Activated gamma-delta T cell treated with Interleukin-2 at 50 U/mL for 16 hours (primary cell): Measurements from ENCODE around the gene ANTXR1.
"Not testable (repeated sequence)": the region's sequence is repeated elsewhere in the genome, so short reads cannot be mapped to it uniquely, and the experiment has no call there.

Source experiments
- DNase-seq: peaks from one replicate; pipeline ENCODE4 v3.0.0-alpha.2; 2020

ANTXR1 gene

DNA sequence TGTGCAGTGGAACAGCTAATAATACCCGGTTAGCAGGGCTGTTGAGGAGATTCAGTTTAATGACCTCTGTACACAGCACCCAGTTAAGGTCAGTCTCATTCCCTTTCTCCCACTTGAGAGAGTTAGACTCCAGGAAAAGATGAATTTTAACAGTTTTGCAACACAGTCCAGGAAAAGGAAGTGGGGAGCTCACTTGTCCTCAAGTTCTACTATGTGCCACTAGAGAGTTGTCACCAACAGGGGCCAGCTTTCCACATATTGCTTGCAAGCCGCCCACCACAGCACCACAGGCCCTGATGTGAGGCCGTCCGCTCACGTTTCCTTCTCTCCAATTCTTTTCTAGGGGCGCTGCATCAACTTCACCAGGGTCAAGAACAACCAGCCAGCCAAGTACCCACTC lies 231.9 kb downstream of the ANTXR1 start:
- no peak for DNase-seq

DNA sequence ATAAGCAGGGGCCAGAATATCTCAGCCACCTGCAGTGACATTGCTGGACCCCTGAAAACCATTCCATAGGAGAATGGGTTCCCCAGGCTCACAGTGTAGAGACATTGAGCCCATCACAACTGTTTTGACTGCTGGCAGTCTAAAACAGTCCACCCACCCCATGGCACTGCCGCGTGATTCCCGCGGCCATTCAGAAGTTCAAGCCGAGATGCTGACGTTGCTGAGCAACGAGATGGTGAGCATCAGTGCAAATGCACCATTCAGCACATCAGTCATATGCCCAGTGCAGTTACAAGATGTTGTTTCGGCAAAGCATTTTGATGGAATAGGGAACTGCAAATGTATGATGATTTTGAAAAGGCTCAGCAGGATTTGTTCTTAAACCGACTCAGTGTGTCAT lies 234.6 kb downstream of the ANTXR1 start:
- no peak for DNase-seq

DNA sequence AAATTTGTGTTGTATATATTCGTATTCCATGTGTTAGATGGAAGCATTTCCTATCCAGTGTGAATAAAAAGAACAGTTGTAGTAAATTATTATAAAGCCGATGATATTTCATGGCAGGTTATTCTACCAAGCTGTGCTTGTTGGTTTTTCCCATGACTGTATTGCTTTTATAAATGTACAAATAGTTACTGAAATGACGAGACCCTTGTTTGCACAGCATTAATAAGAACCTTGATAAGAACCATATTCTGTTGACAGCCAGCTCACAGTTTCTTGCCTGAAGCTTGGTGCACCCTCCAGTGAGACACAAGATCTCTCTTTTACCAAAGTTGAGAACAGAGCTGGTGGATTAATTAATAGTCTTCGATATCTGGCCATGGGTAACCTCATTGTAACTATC lies 235.3 kb downstream of the ANTXR1 start:
- DNase-seq, result no peak

DNA sequence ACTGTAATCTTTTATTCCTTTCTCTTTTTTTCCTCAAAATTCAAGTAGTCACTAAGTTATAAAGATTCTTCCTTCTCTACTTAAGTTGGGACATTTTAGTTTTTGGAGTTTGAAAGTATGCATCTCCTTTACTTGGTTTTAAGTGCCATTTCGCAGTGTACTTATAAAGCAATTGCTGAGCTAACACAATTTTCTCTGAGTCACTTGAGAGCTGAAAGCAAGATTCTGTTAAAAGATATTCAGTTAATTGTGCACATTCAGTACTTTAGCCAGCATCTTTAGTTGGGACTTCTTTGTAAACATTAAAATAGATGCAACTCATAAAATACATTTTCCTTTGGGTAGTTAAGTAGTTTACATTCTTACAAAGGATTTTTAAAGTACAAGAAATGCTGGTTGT lies 238.0 kb downstream of the ANTXR1 start:
- no peak for DNase-seq

DNA sequence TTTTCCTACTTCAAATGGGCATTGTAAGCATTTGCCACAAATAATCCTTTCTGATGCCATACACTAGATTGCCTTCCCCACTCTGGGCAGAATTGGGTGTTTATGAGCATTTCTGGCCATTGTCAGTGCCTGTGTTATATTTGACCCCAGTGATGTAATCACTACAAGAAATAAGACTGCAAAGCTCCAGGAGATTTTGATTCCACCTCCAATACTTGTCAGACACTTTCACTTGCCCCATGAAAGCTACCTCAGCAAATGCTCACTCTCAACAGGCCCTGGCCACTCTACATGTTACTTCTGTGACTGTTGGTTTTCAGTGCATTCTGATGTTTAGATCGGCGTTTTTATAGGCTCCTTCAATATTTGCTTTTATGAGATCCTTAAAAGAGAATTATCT lies 239.0 kb downstream of the ANTXR1 start:
- no peak for DNase-seq

DNA sequence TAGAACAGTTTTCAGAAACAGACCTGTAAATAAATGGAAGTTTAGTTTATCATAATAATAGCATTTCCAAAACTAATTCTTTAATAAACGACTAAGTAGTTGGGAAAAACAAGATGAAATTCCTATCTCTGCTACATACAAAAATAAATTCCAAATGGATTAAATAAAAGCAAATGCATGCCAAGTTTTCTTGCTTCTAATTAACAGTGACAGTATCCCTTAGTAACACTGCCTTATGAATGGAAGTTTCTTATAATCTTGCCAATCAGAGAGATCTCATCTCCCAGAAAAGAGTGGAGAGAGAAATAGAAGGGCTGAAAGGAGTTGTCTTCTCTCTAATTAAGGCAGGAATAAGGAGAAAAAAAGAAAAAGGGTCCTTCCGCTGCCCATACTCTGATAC lies 240.1 kb downstream of the ANTXR1 start:
- DNase-seq, result no peak

DNA sequence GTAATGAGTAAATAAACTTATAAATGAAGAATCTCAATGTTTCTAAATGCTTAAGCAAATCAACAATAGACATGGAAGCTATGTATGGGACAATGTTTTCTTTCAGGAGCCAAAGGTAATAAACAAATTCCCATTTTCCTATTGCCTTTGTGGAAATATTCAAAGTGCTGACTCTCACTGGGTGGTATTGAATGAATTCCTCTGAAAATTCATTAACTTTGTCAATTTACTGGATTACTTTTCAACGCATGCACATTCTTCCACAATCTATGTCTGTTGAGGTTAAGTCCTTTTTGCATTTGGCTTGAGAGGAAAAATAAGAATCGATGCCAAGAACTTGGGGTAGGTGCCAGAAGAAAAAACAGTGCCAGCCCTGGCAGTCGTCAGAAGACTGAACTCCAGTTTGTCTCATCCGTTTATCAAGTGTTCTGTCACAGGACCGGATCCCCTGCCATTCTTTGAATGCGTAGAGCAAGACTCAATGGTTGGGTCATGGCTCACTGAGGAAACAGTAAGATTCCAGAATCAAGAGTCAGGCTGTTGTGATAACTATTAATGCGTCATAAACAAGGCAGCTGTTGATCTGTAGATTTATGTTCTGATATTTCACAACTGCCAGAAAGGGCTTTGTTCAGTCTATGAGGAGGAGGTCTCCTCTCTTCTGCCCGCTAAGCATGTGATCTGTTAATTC lies 240.8 kb downstream of the ANTXR1 start:
- DNase-seq, result no peak

DNA sequence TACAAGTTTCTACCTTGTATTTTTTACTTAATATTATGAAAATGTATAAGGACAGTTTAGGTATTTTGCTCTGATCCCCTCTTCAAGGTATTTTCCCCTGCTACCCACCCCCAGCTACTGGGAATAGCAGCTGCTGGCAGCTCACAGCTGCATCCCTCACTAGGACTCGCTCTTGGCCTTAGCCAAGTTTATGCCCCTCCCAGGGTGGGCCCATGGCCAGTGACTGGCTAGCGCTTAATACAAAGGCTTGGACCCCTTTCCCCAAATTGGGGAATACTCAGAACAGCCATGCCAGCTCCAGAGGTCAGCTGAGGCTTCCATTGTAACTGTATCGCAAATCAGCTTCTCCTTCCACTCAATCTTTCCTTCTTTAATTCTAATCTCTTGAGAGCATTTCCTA lies 242.8 kb downstream of the ANTXR1 start:
- DNase-seq, result no peak

DNA sequence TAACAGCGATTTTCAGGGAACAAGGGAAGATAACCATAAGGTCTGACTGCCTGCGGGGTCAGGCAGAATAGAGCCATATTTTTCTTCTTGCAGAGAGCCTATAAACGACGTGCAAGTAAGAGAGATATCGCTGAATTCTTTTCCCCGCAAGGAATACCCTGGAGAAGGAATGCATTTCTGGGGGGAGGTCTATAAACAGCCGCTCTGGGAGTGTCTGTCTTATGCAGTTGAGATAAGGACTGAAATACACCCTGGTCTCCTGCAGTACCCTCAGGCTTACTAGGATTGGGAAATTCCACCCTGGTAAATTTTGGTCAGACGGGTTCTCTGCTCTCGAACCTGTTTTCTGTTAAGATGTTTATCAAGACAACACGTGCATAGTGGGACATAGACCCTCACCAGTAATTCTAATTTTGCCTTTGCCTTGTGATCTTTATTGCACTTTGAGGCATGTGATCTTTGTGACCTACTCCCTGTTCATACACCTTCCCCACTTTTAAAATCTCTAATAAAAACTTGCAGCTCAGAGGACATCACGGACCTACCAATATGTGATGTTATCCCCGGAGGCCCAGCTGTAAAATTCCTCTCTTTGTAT lies 247.1 kb downstream of the ANTXR1 start:
- not testable (repeated sequence) for DNase-seq

DNA sequence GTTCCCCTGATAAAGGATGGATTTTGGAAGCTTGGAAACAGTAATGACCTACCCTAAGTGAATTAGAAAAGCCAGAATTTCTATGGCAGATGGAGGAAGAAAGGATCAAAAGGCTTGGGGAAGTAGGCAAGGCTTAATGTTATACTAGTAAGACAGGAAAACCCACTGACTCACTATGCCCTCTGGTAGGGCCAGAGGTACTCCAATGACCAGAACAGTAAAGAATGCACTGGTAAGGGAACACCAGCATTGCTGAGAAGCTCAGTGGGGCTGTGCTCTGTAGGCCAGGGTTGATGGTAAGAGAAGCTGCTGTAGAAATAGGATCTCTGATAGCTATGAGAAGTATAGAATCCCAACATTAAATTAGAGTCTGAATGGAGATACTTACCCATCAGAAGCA lies 247.7 kb downstream of the ANTXR1 start:
- DNase-seq, result no peak

DNA sequence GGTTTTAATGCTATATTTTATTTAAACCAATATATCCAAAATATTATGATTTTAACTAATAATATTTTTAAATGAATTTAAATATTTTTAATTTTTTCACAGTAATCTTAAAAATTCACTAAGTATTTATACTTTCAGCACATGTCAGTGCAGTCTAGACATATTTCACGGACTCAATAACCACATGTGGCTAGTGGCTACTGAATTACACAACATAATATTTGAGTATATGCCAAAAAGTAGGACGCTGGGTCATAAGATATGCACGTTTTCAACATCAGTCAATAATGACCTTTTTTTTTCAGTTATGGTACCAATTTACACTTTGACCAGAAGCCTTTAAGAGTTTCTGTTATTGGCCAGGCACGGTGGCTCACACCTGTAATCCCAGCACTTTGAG lies 256.4 kb downstream of the ANTXR1 start:
- no peak for DNase-seq

DNA sequence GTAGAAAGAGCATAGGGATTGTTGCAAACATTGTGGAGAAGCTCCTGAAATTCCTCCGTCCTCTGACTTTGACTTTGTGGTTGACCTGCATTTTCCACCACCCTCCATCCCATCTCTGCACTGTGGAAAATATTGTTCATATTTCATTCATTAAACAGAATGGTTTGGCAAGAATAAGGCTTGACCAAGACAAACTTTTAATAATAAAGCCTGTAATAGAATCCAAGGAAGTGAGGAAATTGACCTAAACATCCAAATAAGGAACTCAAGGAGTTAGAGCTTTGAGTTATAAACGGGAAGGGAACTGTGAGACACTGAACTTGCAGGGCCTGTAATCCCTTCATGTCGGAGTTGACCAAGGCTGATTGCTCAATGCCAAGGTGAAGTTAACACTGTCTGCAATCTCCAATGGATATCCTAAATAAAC lies 258.9 kb downstream of the ANTXR1 start:
- DNase-seq, result no peak

DNA sequence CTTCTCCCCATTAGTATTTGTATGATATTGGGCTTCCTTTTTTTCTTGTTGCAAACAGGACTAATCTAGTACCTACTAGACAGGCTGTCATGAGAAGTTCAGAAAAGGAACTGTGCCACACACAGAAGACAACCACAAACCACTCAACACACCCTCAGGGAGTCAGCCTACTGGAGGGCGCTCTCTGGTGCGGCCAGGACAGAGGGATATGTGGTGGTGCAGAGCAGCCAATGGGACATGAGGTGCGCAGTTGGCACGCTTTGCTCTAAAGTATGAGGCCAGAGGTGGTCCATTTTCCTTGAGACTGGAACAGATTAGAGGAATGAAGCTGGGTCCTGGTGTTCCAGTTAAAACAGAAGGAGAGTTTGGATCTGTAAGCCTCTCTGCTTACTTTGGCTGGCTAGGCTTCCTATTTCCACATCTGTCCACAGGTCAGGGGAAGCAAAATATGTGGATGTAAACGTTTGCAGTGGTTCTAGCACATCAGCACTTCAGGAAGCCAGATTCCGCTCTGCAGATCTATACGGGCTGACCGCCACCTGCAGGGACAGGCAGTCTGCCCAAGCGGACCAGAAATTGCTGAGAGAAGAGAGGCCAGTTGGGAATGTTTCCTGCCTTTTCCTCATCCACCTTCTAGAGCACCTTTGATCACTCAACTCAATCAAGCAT lies 260.0 kb downstream of the ANTXR1 start:
- DNase-seq, result no peak

DNA sequence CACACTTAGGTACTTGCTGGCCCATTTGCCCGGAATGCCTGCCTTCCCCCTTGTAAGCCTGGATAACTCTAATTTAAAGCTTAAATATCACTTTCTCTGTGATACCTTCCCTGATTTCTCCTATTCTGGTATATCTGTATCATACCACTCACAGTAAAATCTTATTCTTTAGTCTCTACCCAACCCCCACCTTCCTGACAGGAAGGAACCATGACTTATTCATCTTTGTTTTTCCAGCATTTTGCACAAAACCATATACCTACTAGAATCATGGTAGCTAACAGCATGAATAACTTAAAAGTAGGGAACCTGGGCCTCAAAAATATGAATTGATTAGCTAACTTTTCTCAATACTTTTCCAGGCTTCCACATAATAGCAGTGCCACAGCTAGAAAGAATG lies 262.5 kb downstream of the ANTXR1 start:
- no peak for DNase-seq

DNA sequence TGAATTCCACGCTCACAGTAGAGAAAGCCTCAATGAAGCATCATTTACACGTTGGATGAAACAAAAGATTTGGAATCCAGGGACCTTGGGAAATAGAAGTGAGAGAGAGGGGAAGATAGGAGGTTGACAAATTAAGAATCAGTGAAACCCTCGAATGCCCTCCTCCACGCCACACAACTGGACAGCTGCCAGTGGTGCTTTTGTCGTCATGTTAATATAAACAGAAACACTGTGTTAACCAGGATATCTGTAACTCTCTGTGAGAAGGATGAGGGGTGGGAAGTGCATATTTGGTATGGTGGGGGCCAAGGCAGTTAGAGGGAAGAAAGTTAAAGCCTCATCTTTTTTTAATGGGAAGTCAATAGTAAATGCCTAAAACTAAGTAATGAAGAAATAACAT lies 265.4 kb downstream of the ANTXR1 start:
- DNase-seq, result no peak

DNA sequence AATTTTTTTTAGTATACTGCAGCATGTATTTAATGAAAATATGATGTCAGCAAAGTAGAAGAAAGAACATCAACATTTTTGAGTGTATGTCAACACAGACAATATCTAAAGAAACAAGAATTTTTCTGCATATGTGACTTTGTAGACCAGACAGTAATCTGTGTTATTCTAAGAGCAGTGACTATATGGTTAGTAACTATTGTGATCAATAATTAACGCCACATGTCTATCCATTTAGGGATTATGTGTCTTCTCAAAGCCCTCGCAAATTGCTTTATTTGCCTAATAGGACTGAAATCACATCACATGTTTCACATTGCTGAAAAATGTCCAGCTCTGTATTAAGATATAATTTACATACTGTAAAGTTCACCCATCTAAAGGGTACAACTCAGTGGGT lies 266.2 kb downstream of the ANTXR1 start:
- no peak for DNase-seq

DNA sequence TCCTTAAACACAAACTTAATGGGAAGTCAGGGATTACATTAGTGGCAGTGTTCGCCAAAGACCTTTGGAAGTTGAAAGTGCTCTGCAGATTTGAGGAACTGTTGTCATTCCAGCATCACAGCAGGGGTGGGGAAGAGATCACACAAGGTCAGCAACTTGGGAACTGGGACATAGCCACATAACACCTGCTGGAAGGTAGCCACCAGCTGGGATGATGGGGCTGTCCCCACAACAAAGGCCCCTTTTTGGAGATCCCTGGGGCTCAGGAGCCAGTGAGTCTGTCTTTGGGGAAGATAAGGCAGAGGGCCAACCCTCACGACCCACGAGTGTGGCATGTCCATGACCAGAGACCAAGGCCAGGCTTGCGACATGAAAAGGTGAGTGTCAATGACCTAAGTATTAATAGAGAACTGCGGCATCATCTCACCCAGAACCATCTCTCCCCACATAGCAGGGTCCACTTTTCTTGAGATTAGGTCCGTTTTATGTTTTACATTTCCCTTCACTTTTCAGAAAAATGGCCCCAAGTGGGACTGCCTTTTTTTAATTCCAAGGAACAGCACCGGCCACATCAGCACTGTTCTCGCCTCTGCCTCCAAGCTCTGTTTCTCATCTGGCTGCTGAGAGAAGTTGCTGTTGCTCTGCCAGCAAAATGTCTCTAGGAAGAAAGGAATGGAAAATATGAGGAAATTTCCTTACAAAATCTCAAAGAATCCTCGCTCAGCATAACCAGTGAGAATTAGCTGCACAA lies 267.1 kb downstream of the ANTXR1 start:
- no peak for DNase-seq

DNA sequence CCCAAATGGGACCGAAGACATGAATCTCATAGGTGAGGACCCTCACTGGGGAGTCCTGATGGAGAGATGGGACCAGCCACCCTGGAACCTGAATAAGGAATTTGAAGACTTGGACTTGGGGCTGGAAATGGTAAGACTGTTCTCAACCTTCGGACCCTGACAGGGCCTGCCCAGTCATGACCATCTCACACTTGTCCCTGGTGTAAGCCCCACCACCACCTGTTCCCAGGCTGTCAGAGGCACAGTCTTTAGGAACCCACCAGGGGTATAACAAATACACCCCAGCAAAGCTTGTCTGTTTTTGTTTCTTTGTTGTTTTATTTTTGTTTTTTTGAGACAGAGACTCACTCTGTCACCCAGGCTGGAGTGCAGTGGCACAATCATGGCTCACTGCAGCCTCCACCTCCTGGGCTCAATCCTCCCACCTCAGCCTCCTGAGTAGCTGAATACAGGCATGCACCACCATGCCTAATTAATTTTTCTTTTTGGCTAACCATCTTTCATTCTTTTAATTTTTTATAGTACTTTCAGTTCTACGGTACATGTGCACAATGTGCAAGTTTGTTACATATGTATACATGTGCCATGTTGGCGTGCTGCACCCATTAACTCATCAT lies 267.9 kb downstream of the ANTXR1 start:
- DNase-seq, result no peak

DNA sequence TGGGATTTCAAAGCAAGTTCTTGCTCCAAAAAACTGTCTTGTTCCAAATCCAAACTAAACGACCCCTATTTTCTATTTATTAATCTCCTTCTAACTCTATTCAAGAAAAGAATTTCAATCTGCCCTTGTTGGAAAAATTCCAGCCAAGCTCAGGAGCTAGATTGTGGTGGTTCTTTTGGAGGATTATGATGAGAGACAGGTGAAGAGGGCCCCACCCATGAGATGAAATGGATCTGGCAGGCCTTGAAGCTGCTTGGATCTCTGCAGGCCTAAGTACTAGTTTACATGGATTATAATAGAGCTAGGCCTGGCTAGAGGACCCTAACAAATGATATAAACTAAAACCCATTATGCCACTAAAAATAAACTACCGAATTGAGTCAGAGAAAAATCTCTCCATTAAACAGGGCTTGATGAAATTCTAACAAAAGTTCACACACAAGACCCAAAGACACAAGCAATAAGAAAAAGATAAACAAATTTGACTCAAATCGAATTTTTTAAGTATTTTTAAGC lies 272.5 kb downstream of the ANTXR1 start:
- no peak for DNase-seq

DNA sequence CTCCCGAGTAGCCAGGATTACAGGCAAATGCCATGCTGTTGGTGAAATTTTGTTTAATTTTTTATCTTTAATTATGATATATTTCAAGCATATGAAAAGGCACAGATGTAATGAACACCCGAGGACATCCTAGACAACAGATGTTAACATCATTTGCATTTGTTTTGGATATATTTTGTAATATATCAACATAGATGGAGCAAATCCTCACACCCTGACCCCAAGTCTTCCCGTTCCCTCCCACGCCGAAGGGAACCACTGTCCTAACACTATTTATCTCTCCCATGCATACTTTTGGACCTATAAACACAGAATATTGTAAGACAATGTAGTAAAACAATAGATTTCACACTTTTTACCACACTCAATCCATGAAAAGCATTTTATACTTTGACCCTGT lies 274.6 kb downstream of the ANTXR1 start:
- no peak for DNase-seq

DNA sequence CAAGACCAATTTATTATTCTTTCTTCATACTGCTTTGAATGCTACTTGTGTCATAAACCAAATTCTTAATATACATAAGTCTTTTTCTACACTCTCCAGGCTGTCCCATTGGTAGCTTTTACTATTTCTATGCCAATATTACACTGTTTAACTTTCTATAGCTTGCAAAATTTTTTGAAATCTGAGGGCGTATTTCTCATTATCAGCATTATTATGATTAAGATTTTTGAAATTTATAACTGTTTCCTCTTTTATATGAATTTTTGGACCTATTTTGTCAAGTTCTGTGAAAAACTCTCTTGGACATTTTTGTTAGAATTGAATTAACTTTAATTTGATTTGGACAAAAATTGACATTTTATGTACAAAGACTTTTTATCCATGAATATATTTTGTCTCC lies 275.4 kb downstream of the ANTXR1 start:
- no peak for DNase-seq

DNA sequence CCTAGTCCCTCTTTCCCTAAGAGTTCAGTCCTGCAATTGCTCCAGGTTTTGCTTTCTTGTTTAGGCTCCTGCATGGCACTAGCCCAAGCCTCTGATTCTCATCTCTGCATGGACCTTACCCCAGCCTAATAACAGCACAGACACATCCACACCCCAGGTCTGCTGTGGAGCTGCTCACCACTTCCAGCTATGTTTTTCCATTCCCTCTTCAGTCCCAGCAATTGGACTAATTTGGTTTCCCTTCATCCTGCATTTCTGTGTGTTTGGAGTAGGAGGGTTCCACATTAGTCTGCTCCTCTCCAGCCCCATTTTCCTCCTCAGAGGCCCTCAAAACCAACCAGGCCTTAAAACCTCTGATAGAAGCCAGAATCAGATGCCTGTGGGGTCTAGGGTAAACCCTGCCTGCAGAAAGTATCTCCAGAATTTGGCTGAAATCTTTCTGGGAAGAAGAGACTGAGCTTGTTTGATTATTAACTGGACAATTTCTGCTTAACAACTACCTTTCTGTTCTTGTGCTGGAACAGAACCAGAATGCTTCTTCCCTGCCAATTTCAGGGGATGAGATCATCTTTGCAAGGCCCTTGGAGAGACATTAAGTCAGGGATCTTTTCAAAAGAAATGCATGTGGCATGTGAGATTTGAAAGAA lies 278.1 kb downstream of the ANTXR1 start:
- no peak for DNase-seq

DNA sequence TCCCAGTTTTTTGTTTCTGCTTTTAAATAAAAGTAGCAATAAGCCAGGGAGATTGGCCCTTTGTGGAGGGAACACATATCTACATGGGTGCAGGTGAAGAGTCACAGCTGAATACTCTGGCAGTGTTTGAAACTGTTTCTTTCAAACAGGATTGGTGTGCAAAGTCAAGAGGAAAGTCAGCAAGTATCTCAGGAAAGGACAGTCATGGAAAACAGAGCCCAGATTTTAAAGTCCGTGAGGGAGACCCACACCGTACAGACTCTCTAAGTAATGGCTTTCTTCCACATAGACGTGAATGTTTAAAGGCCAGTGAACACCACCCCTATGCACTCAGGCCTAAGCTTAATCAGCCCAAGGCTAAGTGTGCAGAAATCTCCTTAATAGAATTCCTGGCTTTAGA lies 278.7 kb downstream of the ANTXR1 start:
- DNase-seq, result no peak
